ENCODE results near the gene TMEM200A.

The TMEM200A gene

GRCh38 chr6:130485870-130486269 lies 120.1 kb downstream of the TMEM200A start:
- no peak for DNase-seq (ENCODE audit: low read depth in 2 of 2, low spot score in 1 of 2)

GRCh38 chr6:130486417-130486816 lies 120.6 kb downstream of the TMEM200A start:
- DNase-seq (ENCODE audit: low read depth in 2 of 2, low spot score in 1 of 2) = no peak

- DNase-seq (ENCODE audit: low read depth in 2 of 2, low spot score in 1 of 2) = no peak
Observed at GRCh38 chr6:130489514-130489913, 123.7 kb downstream of the TMEM200A start.

Measured in stimulated activated CD8-positive, alpha-beta memory T cell treated with anti-CD3 and anti-CD28 coated beads, Interleukin-4, amount 100 ng/mL, for 1 hour (primary cell).